DMS 273 treated with DMSO at 0.1 percent for 48 hours (cell line): ENCODE data around the gene PSMD14.

Source experiments
- DNase-seq: peaks from one replicate; lab custom pipeline; 2025; lab: John Stamatoyannopoulos, UW

Gene PSMD14

DNA sequence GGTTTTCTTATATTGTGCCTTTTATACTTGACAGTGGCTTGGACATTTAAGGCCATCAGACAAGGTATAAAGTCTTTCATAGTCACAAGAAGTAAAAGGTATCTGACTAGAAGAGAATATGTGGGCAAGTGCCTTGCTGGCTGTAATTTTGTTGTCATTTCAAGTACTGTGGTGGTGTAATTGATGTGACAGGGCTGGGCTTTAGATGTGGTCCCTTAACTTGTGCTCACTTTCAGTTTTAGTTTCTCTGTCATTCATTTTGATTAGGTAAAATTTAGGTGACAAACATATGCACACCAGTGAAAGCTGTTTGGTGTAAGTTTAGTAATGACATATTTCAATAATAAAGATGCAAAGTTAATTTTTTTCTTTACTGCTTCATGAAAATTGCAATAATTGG lies 76.6 kb downstream of the PSMD14 start:
- no peak for DNase-seq

DNA sequence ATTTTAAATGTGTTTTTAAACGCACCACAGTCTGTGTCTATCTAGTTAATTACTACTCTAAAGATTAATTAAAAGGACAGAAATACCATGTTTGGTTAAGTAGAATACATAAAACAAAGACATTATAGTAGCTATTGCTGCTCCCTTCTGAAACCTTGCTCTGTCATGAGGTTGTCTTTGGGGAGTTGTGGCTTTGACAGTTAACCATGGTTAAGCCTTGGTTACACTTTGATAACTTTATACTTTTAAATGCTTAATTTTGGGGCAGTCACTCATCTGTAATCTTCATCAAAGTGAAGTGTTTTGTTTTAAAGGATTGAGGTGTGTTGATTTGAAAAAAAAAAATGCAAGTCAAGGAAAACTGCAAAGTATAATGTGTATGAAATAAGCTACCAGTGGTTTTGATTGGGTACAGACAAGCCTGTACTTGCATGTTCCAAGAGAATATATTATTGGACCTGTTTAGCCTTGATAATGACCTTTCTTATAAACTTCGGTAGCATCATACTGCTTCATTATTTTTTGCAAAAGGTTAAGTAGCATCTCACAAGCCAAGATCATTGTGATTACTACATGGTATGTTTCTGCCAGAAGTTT lies 78.1 kb downstream of the PSMD14 start:
- DNase-seq: no peak

DNA sequence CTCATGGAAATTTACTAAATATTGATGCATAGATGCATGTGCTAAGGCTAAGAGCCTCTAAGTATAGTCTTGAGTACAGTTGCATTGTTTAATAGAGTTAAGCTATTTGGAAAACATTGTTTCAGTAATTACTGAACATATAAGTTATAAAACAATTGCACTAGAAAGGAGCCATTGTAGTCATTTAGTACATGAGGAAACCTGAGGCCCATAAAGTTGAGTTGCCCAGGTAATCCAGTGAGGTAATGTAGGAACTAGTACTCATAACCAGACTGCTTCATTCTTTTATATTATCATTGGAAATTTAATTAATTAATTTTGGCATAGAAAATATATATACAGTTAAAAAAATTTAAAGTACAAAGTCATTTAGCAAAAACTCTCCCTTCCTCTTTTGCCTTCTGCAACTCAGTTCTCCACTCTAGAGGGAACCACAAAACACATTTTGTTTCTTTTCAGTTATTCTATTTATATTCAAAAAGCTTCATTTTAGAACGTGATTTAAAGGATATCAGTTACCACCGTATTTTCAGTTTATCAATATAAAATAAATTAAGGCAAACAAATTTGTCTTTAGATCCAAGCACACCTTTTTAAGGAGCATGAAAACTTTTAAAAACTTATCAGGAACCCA lies 80.0 kb downstream of the PSMD14 start:
- no peak for DNase-seq

DNA sequence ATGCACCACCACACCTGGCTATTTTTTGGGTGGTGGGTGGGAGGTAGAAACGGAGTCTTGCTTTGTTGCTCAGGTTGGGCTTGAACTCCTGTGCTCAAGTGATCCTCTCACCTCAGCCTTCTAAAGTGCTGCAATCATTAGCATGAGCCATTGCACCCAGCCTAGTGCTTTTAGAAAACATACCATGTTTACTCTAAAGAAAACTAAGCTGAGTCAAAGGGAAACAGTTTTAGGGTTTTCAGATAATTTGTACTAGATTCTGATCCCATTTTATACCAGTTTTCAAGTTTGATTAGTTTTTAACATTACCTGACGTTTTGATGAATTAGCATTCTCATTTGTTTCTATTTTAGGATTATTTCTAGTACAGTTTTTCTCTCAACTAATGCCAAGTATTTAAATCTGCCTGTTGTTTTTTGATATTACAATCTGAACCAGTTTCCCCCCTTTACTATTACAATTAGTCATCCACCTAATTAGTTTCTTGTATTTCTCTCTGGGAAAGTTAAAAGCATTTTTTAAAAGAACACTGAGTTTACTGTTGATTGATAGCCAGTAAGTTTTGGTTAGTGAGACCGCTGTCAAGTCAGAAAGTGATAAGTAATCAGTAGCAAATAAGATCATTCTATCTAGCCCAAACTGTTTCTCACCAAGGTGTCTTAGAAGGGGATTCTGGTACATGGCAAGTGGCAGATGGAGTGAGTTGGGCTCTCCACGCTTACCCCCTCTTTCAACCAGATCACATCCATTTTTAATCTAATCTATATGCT lies 83.7 kb downstream of the PSMD14 start:
- DNase-seq: no peak

DNA sequence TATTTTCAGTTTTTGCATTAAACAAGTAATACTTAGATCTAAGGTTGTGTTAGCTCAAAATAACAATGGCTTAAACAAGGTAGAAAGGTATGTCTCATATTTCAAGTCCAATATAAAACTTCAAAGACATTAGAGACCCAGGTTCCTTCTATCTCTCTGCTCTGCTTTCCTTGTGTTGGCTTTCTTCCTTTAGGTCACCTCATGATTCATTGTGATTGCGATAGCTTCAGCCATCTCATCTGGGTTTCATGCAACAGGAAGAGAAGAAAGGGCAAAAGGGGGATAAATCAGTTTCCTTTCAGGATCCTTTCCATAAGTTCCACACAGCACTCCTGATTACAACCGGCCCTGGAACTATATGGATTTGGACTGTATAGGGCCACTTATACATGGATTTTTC lies 91.9 kb downstream of the PSMD14 start:
- DNase-seq: no peak

DNA sequence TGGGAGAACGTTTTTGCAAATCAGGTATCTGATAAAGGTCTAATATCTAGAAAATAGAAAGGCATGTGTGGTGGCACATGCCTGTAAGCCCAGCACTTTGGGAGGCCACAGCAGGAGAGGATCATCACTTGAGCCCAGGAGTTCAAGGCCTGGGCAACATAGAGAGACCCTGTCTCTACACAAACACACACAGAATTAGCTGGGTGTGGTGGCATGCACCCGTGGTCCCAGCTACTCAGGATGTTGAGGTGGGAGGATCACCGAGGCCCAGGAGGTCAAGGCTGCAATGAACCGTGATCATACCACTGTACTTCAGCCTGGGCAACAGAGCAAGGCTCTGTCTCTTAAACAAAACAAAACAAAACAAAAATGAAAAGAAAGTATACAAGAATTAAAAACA lies 94.1 kb downstream of the PSMD14 start:
- DNase-seq: no peak

DNA sequence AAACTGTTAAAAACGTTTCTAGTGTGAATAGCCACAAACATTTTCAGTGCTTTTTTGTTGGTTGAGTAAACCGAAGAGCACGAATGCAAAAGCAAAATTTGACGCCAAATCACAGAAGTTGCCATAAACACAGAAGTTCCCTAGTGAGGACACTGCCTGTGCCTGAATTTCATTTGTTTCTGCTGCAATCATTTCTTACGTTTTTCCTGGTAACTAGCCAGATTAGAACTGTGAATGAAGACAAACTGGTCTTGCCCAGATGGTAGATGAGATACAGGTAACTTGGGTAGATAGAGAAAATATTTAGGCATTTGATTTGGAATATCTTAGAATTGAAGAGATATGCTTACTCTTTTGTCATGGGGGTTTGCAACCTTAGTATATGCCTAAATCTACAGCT lies 98.1 kb downstream of the PSMD14 start:
- DNase-seq: no peak

DNA sequence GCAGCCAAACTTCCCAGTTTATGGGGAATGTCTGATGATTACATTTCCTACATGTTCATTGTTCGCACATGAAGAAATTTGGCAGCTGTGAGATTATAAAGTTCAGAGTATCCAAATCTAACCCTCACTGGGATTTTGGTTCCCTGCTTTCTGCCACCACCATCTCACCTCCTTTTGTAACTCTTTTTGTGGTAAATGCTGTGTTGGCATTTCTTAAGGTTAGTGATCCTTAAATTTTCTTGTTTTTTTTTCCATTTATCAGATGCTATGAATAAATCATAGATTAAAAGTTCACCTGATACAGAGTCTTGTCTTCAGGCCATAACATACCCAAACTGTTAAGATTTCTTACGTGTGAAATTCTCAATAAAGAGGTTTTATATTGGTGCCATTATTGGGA lies 99.4 kb downstream of the PSMD14 start:
- DNase-seq: no peak

DNA sequence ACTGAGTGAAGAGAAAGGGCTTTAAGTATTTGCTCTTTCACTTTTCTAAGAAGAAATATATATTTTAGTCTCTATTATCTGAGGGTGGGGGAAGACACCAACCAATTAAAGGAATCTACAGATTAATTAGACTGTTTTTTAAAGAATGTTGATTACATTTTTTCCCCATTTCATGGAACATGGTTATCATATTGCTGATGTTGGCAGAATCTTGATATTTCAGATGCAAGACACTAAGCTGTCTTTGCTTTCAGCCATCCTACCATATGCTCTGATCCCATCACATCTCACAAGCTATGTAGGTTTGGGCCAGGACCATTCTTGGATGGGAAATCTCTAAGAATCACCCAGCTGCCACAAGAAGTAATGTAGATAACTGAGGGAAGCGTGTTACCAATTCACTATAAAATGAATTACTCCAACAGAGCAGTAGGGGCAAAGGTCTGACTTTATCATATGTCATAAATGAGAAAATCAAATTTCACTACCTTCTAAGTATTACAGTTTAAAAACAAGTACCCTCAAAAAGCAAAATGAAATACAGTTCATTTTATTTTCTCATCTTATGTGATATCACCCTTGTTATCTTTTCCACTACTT lies 101.2 kb downstream of the PSMD14 start:
- DNase-seq: no peak

DNA sequence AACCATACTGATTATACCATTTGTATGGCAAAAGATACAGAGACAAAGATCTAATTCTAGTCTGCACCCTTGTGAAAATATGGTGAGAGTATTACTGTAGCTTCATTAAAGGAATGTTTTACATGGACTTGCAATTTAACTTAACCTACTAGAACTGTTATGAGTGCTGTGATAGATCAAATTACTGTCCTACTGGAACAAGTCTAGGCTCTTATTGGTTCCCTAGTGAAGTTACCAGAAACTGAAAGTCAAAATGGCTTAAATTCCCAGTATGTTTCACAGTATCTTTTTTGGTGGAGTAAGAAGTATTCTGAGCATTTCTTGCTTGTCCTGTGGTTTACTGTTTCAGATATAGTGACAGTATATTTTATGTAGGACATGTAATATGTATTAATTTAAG lies 104.1 kb downstream of the PSMD14 start:
- peak; percentile 8 for DNase-seq

DNA sequence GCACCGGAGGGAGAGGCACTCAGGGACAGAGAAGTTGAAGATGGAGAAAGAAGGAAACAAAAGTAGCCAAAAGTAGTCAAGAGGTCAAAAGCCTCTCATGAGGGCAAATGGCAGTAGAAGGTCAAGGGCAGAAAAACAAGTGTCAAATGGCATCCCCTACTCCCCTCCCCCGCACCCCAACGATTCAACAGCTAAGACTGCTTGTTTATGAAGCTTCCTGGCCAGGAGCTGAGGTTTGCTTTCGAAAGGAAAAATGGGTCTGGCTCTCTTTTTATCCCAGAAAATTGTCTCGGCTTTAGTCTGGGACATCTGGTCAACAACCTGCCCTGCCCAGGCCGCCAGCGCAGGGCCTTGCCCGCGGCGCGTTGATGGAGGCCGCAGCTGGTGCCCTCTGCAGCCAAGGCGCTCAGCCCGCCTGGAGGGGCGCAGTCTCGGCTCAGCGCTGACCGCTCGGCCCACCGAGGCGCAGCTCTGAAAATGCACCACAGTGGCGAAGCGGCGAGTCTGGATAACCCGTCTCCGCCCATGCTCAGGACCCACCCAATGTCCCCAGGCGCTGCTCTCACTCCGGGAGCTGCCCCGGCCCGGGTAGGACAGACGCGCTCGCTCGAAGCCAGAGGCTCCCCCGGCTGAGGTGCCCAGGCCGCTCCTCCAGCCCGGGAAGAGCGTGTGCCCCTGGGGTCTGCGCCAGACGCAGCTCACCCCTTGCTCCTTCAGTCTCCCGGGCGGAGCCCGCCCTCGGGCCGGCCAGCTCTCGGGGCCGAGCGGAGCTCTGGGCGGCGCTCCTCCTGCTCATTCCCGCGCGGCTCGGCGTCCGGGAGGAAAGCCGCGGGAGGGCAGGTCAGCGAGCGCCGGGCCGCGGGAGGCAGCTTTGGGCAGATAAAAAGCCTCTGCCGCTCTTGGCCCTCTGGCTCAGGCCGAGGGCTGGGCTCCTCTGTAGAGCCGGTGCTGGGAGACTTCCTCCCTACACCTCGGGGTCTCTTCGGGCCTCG lies 106.1 kb downstream of the PSMD14 start:
- DNase-seq: no peak

DNA sequence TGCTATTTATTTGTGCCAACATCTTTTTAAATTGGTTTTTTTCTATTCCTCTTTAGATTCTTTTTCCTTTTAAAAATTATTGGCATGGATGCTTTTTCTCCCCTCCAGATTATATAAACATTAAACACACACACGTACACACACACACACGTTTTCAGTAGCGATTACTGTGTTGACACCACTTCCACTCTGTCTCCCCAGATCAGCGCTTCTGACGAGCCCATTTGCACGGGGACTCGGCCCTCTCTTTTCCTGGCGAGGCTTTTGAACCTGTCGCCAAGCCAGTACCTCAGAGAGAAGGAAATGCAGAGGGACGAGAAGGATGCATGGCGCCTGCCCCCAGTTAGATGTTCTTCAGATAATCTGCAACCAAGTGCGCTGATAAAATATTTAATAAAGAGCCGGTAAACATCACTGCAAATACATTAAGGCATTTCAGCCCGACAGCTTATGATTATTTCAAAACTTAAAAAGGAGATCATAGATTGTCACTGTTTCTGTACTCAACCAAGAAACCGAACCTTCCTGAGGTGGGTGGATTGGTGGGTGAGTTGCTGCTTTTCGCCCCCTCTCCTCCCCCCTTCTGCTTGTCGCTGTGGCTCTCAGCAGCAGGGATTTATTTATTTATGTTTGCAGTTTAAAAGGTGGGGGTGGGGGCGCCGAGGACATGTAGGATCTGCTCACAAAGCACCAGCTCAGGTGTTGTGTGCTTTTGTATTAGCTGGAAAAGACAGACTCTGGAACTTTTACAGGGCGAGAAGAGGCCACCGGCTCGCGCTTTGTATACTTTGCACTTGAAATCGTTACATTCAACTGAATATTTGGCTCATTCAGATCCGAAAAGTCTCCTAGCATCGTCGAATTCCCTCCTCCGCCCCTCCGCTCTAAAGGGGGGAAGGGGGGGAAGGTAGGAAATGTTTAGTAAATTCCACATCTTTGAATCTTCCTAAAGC lies 107.1 kb downstream of the PSMD14 start:
- DNase-seq: no peak

DNA sequence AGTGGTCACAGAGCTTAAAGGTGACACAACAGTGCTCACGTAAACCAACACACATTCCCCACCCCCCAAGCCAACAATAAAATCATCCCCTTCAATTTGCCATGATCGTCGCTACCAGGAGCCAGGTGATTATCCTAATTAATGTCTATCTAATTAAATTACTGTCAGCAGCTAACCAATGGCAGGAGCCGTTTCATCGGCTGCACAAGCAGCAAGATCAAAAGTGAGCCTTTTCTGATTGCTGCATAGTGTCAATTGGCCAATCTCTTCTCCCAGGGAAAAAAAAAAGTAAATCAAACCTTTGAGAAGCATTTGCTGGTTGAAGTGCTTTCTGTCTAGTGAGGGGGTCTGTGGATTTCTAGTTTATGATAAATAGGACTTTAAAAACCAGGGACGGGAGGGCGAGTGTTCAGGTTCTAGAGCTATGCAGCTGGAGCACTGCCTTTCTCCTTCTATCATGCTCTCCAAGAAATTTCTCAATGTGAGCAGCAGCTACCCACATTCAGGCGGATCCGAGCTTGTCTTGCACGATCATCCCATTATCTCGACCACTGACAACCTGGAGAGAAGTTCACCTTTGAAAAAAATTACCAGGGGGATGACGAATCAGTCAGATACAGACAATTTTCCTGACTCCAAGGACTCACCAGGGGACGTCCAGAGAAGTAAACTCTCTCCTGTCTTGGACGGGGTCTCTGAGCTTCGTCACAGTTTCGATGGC lies 107.9 kb downstream of the PSMD14 start, which contains the start of gene TBR1:
Gene TBR1, plus strand, starts transcription at position 311 of the 721 bp plus-strand sequence. Its CDS starts 114 bp downstream, at position 425.
- no peak for DNase-seq

DNA sequence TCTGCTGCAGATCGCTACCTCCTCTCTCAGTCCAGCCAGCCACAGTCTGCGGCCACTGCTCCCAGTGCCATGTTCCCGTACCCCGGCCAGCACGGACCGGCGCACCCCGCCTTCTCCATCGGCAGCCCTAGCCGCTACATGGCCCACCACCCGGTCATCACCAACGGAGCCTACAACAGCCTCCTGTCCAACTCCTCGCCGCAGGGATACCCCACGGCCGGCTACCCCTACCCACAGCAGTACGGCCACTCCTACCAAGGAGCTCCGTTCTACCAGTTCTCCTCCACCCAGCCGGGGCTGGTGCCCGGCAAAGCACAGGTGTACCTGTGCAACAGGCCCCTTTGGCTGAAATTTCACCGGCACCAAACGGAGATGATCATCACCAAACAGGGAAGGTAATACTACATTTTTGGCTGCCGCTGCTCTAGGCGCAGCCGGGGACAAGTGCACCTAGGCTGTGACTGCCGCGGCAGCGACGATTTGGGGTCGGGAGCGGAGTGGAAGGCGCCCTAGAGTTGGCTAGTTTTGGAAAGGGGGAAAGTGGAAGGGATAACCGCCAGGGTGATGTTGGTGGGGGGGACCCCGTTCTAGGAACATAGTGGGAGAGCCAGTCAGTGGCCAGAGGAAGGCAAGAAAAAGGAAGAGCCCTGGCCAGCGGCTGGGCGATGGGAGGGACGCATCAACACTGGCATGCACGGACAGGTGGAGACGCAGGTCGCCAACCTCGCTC lies 108.6 kb downstream of the PSMD14 start:
- no peak for DNase-seq

DNA sequence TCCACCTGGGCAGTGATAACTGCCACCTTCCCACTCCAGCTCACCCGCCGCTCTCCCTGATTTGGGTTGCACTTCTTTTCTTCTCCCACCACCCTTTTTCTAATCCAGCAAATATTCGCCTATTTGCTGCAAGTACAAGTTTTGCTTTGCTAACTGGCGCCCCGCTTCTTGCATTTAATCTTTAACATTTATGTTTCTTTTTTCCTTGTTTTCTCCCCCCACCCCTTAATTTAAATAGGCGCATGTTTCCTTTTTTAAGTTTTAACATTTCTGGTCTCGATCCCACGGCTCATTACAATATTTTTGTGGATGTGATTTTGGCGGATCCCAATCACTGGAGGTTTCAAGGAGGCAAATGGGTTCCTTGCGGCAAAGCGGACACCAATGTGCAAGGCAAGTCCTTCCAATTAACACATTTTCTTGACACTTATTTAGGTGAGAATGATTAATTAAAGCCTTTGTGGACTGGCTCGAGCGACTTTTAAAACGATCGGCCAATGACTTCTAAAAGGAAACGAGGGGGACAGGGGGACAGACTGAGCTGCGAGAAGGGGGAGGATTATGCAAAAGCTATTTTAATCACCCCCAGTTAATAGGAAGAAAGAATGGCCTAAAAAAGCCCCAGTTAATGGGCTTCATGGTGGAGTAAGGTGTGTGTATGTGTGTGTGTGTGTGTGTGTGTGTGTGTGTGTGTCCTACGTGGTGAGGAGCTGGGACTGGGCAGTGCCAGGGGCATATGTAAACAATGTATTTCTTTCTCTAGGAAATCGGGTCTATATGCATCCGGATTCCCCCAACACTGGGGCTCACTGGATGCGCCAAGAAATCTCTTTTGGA lies 109.4 kb downstream of the PSMD14 start:
- DNase-seq: no peak

DNA sequence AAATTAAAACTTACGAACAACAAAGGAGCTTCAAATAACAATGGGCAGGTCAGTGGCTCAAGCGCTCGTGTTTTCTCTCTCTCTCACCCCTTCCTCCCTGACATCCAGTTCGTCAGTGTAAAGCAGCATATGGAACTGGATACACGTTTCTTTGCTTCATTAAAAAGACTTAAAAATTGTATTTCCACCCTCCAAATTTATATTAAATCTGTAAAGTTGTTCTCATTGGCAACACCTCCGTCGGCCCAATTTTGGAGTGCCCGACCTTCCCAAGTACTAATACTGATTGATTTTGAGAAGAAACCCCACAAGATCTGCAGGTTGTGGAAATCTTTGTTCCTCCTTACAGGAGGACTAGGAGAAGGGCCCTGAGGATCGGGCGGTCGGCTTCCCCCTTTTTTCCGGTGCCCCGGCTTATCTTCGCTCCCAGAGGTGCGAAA lies 110.1 kb downstream of the PSMD14 start:
- no peak for DNase-seq

DNA sequence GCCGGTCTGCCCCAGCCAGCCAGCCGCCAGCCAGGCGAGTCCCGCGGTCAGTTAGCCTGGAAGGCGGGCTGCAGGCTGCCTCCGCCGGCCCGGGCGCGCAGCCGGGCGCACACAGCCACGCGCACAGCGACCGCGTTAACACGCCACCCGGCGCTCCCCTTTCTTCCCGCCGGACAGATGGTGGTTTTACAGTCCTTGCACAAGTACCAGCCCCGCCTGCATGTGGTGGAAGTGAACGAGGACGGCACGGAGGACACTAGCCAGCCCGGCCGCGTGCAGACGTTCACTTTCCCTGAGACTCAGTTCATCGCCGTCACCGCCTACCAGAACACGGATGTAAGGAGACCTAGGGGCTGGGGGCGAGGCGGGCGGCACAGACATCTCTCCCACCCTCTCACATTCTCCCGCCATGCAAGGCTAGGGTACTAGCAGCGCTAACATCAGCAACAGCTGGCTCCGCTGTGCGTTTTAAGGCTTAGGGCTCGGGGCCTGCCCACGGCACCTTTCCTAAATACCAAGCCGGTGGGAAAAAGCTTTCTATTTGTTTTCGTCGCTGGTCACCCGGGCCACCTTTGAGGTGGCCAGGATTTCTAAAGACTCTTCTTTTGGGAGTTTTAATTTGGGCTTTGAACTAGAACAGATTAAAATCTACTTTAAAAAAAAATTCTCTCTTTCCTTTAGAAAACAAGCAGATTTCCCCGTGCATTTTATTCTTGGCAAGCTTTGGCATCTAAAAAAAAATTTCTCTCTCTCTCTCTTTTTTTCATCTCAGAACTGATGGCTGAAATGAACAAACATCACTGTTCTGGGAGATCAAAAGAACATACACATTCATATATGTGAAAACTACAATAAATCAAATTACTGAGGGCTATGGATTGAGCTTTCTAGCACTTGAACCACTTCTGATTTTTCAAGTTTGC lies 110.8 kb downstream of the PSMD14 start:
- peak; percentile 61 for DNase-seq
